Measurements from ENCODE around the gene WNT6. TPM values are rescaled to one million over a fixed set of nuclear protein-coding genes. Genes with fewer than 3 reads are reported as not detected.

WNT6 gene
- total RNA-seq, 2 experiments from 2014 or later = not detected

GRCh38 chr2:218880859-218881594, 21.4 kb downstream of the WNT6 start:
- peak overlapping the region; percentile 47 for H3K4me3 Mint-ChIP-seq
- peaks cover 61% of the 10 kb centered on the region for H3K27me3 Mint-ChIP-seq
- POLR2A ChIA-PET = interaction anchor here (0.6 to 7.5 kb wide), 3 partner anchors 11 to 24 kb away, joined by 3 to 53 read pairs (median 11); no protein-coding TSS in a partner anchor
- no peaks in the 10 kb centered on the region for H3K36me3 Mint-ChIP-seq
- H3K27ac Mint-ChIP-seq = no peak overlapping the region
- ATAC-seq (ENCODE audit: low read depth) (no peak), DNase-seq (no peak)
- H3K4me1 Mint-ChIP-seq = peaks cover 20% of the 10 kb centered on the region
- H3K9me3 Mint-ChIP-seq = no peaks in the 10 kb centered on the region

GRCh38 chr2:218881744-218882460, 22.3 kb downstream of the WNT6 start:
- no peak for ATAC-seq (ENCODE audit: low read depth)
- H3K4me3 Mint-ChIP-seq = no peak overlapping the region
- H3K36me3 Mint-ChIP-seq = no peaks in the 10 kb centered on the region
- H3K4me1 Mint-ChIP-seq = peaks cover 20% of the 10 kb centered on the region
- POLR2A ChIA-PET = interaction anchor here (1.4 to 7.5 kb wide), 3 partner anchors 10 to 15 kb away, joined by 4 to 53 read pairs (median 11); no protein-coding TSS in a partner anchor
- DNase-seq = no peak
- H3K9me3 Mint-ChIP-seq = no peaks in the 10 kb centered on the region
- H3K27me3 Mint-ChIP-seq = peaks cover 58% of the 10 kb centered on the region
- no peak overlapping the region for H3K27ac Mint-ChIP-seq

- Mint-ChIP-seq H3K4me3 (peak overlapping the region; percentile 11), H3K36me3 (no peaks in the 10 kb centered on the region), H3K27ac (peak overlapping the region; percentile 31), H3K27me3 (peaks cover 61% of the 10 kb centered on the region), H3K9me3 (no peaks in the 10 kb centered on the region), H3K4me1 (peaks cover 19% of the 10 kb centered on the region)
- DNase-seq = no peak
- ATAC-seq (ENCODE audit: low read depth) = no peak
- POLR2A ChIA-PET = interaction anchor here (1.4 kb wide), 1 partner anchor 13 kb away, joined by 4 read pairs; no protein-coding TSS in a partner anchor
Observed at GRCh38 chr2:218882461-218882816, 22.8 kb downstream of the WNT6 start.

GRCh38 chr2:218882866-218883366, 23.3 kb downstream of the WNT6 start:
- DNase-seq = no peak
- Mint-ChIP-seq H3K9me3 (no peaks in the 10 kb centered on the region), H3K27ac (no peak overlapping the region), H3K4me1 (peaks cover 19% of the 10 kb centered on the region), H3K36me3 (no peaks in the 10 kb centered on the region), H3K27me3 (peaks cover 61% of the 10 kb centered on the region), H3K4me3 (no peak overlapping the region)
- POLR2A ChIA-PET = interaction anchor here (1.4 kb wide), 1 partner anchor 13 kb away, joined by 4 read pairs; no protein-coding TSS in a partner anchor
- ATAC-seq (ENCODE audit: low read depth) = no peak

GRCh38 chr2:218883491-218884490, 24.2 kb downstream of the WNT6 start:
- DNase-seq (no peak), ATAC-seq (ENCODE audit: low read depth) (no peak)
- Mint-ChIP-seq H3K4me1 (peaks cover 19% of the 10 kb centered on the region), H3K4me3 (no peak overlapping the region), H3K27me3 (peaks cover 57% of the 10 kb centered on the region), H3K9me3 (no peaks in the 10 kb centered on the region), H3K27ac (no peak overlapping the region), H3K36me3 (no peaks in the 10 kb centered on the region)
- POLR2A ChIA-PET = interaction anchor here (0.6 to 1.4 kb wide), 2 partner anchors 12 to 30 kb away, joined by 3 to 4 read pairs; no protein-coding TSS in a partner anchor

- POLR2A ChIA-PET = no interaction called here
- Mint-ChIP-seq H3K9me3 (no peaks in the 10 kb centered on the region), H3K36me3 (no peaks in the 10 kb centered on the region), H3K27me3 (peaks cover 56% of the 10 kb centered on the region), H3K4me3 (no peak overlapping the region), H3K27ac (no peak overlapping the region), H3K4me1 (peaks cover 15% of the 10 kb centered on the region)
- no peak for DNase-seq
- ATAC-seq (ENCODE audit: low read depth) = no peak
Observed at GRCh38 chr2:218884519-218884918, 24.9 kb downstream of the WNT6 start.

GRCh38 chr2:218885981-218886947, 26.7 kb downstream of the WNT6 start:
- Mint-ChIP-seq H3K4me1 (peaks cover 8% of the 10 kb centered on the region), H3K4me3 (no peak overlapping the region), H3K9me3 (no peaks in the 10 kb centered on the region), H3K36me3 (no peaks in the 10 kb centered on the region), H3K27ac (no peak overlapping the region), H3K27me3 (peaks cover 52% of the 10 kb centered on the region)
- no peak for DNase-seq
- POLR2A ChIA-PET = no interaction called here
- no peak for ATAC-seq (ENCODE audit: low read depth)

- no peak for DNase-seq
- ATAC-seq (ENCODE audit: low read depth) = no peak
- Mint-ChIP-seq H3K27ac (no peak overlapping the region), H3K9me3 (no peaks in the 10 kb centered on the region), H3K27me3 (peaks cover 51% of the 10 kb centered on the region), H3K4me1 (peaks cover 5% of the 10 kb centered on the region), H3K4me3 (no peak overlapping the region), H3K36me3 (no peaks in the 10 kb centered on the region)
- POLR2A ChIA-PET = no interaction called here
Observed at GRCh38 chr2:218887079-218887478, 27.5 kb downstream of the WNT6 start.

- Mint-ChIP-seq H3K36me3 (no peaks in the 10 kb centered on the region), H3K4me1 (peaks cover 7% of the 10 kb centered on the region), H3K27me3 (peaks cover 39% of the 10 kb centered on the region), H3K27ac (no peak overlapping the region), H3K4me3 (no peak overlapping the region), H3K9me3 (no peaks in the 10 kb centered on the region)
- DNase-seq (peak; percentile 23), ATAC-seq (ENCODE audit: low read depth) (no peak)
- POLR2A ChIA-PET = no interaction called here
Observed at GRCh38 chr2:218888341-218888740, 28.7 kb downstream of the WNT6 start.

- H3K27ac Mint-ChIP-seq = no peak overlapping the region
- H3K9me3 Mint-ChIP-seq = no peaks in the 10 kb centered on the region
- peaks cover 16% of the 10 kb centered on the region for H3K4me1 Mint-ChIP-seq
- DNase-seq = peak; percentile 26
- peaks cover 37% of the 10 kb centered on the region for H3K27me3 Mint-ChIP-seq
- ATAC-seq (ENCODE audit: low read depth) = no peak
- no peaks in the 10 kb centered on the region for H3K36me3 Mint-ChIP-seq
- H3K4me3 Mint-ChIP-seq = no peak overlapping the region
- POLR2A ChIA-PET = no interaction called here
Observed at GRCh38 chr2:218889937-218890336, 30.3 kb downstream of the WNT6 start.

GRCh38 chr2:218890369-218890768, 30.8 kb downstream of the WNT6 start:
- H3K4me1 Mint-ChIP-seq = peaks cover 19% of the 10 kb centered on the region
- no peak overlapping the region for H3K4me3 Mint-ChIP-seq
- ATAC-seq (ENCODE audit: low read depth) (no peak), DNase-seq (no peak)
- POLR2A ChIA-PET = no interaction called here
- H3K36me3 Mint-ChIP-seq = no peaks in the 10 kb centered on the region
- no peak overlapping the region for H3K27ac Mint-ChIP-seq
- no peaks in the 10 kb centered on the region for H3K9me3 Mint-ChIP-seq
- H3K27me3 Mint-ChIP-seq = peaks cover 38% of the 10 kb centered on the region

Data from activated naive CD8-positive, alpha-beta T cell treated with anti-CD3 and anti-CD28 coated beads, Interleukin-2, amount 10 ng/mL, durations not matched to agents 7 days and 5 days (primary cell).